Embryonic facial prominence (tissue), 1 donor: ENCODE data around the gene ISCA1.
"Not testable (repeated sequence)": the region's sequence is repeated elsewhere in the genome, so short reads cannot be mapped to it uniquely, and the experiment has no call there.

Experiments used
- DNase-seq: peaks from one replicate; pipeline ENCODE4 v3.0.0-alpha.2; 2016; ENCODE audit errors: extremely low spot score

Gene ISCA1

DNA sequence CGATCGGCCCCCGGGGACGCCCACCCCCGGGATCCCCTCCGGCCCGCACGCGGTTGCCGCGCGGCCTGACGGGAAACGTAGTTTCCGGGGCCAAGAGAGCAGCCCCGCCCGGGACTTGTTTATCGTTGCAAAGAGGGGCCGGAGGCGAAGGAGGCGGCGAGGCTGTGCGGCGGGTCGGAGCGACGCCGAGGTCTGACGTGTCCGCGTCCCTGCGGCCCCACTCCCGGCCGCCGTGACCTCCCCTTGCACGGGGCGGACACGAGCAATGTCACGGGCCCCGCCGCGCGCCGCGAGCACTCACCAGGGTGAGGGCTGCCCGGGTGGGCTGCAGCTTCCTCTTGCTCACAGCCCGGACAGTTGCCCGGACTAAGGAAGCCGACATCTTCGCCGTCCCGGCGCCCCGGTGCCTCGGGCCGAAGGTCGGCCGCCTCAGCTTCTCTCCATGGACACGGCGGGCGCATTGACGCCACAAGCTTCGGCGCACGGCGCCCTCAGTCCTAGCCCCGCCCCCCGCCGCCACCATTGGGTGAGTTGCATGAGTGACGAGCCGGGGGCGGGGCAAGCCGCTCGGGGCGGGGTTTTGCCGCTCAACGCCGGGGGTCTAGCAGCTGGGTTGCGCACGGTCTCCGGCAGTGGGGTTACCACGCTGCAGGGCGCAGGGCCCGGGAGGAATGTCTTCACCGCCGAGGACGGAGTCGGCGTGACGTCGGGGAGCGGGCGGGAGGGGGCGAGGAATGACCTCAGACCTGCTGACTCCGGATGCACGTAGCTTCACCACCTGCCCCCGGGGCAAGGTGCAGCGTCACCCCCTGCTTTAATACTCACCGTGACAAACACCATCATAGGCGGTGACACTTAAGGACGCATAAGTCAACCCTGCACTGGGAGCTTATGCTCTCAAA, at the start of gene ISCA1:
ISCA1 (minus strand) TSS at position 462 of the 902 bp plus-strand sequence; CDS start at position 382, 80 bp downstream.
- DNase-seq = peak; percentile 84

DNA sequence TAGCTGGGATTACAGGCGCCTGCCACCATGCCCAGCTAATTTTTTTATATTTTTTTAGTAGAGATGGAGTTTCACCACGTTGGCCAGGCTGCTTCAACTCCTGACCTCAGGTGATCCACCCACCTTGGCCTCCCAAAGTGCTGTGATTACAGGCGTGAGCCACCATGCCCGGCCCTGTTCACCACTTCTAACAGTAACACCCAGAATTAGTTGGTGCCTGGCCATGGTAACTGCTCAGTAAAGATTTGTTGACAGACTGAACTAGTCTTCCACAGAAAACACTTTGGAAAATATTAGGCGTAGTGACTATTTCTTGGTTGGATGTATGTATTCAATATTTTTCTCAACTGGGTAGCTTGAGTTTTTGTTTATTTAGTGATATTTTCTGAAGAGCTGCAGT, 47.8 kb upstream of the ISCA1 start:
- no peak for DNase-seq

DNA sequence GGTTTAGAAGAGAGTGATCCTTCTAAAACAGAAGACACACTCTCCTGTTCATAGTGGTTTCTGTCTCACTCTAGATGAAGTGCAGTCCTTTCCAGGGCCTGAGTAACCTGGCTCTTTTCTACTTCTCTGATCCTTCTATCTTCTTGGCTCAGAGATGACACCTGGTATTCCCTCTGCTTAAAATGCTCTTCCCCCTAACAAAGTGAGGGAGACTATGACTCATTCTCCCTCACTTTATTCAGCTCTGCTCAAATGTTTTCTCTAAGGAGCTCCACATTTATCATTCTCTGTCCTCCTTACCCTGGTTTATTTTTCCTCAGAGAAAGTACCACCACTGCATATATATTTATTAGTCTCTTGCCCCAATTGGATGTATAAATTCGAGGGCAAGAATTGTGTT, 47.3 kb upstream of the ISCA1 start:
- DNase-seq = no peak

DNA sequence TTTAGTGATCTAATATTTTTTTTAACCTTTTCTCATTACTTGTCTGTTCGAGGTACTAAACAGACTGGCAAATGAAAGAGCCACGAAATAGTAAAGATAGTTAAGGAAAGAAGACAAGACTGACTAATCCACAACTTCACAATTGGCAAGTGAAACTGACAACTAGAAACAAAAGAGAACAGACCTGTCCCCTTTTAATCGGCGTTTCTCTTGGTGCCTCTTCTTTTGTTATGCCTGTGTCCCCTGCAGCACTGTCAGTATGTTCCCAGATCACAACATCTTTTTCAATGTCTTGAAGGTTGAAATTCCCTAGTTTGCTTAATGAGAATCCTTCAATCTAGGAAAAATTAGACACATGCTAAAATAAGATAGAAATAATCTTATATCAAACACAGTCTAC, 45.8 kb upstream of the ISCA1 start:
- no peak for DNase-seq

DNA sequence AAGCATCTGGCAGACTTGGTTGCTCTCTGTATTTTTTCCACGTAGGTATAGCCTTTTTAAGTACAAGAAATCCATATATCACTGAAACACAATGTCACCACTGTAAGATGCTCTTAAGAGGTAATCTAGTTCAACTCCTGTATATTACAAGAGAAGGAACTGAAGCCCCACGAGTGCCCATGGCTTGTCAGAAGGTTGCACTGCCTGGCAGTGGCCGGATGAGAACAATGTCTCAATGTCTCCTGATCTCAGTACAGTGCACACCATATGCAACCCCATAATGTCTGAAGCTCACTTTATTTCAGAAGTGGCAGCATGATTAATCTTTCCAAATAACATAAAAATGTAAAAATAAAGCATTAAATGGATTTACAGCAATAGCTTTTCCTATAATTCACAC, 44.2 kb upstream of the ISCA1 start:
- DNase-seq = no peak

DNA sequence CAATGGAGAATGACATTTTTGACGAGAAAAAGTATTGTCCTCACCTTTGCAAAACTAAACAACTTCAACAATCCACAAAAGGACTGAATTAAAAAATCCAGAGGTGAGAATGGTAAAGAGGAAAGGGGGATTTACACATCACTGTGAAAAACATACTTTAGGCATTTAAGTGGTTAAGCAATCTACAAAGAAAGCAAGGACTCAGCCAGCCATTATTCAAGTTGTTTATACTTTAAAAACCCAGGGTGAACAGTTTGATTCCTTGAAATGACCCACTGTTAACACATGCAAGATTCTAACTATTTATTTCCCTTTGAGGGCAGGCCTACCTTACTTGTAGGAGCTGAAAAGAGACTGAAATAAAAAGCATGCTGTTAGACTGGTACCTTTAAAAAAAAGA, 42.6 kb upstream of the ISCA1 start:
- DNase-seq = no peak

DNA sequence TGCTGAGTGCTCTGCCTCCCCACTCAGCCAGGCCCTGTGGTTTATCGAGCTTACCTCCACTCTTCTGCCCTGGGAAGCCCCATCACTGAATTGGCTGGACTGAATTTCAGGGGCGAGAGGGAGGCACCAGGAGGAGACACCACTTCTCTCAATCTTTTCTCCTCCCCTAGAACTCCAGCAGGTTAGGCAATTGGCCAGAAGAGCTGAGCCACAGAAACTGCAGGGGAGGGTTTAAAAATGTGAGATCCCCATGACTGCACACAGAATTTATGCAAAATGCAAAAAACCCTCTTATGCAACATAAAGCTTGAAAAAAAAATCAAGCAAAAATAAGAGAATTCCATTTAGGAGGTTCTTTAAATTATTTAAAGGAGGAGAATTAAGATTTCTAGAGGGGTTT, 42.0 kb upstream of the ISCA1 start:
- DNase-seq = no peak

DNA sequence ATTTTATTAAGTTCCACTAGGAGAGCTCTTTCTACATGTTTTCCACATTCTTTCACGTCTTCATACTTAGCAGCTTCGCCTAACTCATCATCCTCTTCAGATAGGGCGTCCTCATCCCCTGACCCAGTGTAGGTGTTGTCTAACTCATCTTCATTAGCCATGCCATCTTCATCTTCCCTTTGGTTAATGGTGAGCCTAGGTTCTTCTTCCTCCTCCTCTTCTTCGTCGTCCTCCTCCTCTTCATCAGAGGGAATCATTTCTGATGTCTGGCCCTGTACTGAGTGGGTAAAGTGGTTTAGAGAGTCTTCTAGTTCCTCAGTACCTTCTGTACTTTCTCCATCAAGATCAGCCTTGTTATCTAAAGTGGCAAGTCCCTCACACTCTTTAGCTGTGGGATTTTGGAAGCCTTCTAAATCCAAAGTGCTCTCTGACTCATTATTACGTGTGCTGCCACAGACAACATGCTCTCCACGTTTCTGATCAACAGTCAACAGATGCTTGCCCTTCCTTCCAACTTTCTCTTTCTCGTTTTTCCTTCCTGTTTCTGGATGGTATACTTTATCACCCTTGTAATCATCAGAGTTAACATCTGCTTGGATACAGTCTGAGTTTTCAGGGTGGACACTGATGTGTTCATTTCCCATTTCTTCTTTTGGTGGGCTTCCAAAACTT, 40.8 kb upstream of the ISCA1 start:
- DNase-seq = no peak

DNA sequence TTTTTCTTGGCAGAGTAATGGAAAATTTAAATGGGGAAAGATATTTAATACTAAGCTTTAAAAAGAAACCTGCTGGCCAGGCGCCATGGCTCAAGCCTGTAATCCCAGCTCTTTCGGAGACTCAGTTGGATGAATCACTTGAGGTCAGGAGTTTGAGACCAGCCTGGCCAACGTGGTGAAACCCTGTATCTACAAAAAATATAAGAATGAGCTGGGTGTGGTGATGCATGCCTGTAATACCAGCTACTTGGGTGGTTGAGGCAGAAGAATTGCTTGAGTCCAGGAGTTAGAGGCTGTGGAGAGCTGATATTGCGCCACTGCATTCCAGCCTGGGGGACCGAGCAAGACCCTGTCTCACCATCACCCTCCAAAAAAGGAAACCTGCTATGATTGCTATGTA, 39.0 kb upstream of the ISCA1 start:
- no peak for DNase-seq

DNA sequence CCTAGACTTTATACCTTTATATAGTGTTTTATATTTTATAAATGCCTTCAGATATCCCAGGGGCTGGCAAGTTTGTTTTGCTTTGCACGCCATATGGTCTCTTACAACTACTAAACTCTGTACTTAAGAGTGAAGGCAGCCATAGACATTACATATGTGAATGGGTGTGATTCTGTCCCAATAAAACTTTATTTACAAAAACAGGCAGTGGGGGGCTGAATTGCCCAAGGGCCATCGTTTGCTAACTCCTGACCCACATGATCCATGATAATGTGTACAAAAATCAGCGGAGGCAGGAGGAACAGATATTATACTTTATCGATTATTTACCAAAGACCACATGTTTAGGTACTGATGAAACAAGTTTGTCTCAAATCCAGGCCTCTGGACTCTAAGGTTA, 35.8 kb upstream of the ISCA1 start:
- DNase-seq = no peak

DNA sequence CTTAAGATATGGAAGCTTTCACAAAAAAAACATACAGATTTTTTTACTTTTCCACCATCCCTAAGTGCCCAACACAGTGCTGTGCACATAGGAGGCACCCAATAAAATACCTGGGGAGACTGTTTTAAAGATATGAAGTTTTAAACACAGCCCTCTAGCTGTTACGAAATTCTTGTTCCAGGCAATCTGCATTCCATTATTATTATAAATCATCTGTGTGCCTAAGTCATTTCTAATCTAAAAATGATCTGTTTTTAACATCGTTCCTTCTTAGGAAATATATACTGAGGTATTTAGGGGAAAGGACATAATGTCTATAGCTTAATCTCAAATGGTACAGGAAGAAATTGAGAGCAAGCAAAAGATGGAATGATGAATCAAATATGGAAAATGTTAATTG, 32.7 kb upstream of the ISCA1 start:
- DNase-seq = no peak

DNA sequence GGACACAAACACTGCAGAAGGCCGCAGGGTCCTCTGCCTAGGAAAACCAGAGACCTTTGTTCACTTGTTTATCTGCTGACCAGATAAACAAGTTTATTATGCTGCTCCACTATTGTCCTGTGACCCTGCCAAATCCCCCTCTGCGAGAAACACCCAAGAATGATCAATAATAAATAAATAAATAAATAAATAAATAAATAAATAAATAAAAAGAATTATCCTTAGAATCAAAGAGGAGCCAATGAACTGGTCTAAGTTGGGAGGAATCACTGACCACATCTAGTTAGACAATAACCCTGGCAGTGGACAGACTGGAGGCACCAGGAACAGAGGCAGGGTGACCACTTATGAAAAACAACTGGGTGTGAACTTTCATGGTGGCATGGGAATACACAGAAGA, 30.6 kb upstream of the ISCA1 start:
- DNase-seq = not testable (repeated sequence)

DNA sequence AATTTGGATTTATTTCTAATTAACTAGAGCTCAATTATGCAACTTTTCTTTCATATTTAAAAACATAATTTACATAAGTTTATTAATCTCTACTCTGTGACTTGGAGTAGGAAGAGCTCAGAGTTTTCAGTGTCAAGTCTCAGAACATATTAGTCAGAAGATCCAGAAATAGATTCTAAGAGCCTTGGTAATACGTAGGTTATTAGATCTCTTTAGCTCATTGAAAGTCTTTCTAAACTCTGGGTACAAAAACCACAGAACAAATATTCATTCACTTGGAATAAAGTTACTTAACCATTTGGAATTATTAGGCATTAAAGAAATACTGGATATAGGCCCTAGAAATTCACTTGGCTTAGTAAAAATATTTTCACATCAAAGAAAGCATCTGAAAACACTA, 26.3 kb upstream of the ISCA1 start:
- DNase-seq = no peak

DNA sequence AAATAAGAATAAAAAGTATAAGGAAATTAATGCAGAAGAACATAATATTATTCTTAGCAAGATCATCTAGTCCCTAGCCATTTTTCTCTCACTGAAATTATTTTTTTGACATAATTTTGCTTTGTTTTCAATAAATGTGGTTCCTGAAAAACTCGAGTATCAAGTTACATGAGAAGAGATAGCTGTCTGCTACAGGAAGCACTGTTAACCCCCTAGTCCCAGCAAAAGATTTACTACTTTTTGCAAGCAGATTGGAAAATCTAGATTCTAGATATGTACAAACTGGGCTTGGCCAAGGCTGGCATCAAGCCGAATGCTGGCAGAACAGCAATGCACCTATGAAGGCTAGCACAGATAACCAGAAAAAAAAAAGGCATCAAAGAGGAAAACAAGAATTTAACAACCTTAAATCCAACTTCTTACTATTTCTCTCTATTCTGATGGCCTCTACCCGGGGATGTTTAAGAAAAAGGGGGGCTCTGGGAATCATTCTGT, 21.9 kb upstream of the ISCA1 start:
- no peak for DNase-seq

DNA sequence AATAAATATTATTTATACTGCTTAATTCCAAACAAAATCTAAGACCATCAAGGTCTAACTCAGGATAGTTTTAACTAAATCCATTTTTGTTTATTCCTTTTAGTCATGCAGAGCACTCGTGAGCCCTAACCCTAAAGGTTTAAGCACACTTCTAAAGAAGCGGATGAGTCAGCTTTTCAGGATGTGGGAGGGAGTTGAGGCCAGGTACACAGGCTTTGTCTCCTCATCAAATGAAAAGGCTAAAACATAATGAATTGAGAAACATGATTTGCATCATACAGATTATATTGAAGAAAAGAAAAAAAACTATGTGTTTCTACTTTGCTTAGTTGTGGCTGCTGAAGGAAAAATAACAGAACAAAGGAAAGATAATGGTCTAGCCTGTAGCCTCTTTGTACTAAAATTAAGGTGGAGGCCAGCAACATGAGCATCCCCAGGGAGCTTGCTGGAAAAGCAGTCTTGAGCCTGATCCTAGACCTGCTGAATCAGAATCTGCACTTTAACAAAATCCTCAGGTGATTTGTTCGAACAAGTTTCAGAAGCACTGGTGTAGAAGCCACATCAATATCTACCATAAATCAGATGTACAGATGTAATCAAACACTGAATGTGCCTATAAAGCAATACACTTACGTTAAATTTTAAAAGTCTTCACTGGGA, 21.1 kb upstream of the ISCA1 start:
- DNase-seq = no peak

DNA sequence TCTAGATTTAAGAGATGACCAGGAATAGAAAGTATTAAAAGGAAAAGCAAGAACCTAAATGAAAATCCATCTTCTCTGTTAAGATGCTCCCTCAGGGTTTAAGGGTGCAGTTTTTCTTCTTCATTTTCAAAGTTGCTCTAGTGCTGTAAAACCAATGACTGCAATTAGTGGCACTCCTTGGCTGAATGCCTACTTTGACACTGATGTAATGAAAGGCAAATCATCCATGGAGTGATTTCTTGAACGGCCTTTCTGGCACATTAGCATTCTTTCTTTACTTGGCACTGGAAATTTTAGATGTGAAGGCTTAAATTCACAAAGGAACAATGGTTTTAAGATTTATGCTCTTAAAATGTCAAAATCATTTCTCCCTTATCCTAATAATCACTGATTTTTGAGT, 19.3 kb upstream of the ISCA1 start:
- no peak for DNase-seq

DNA sequence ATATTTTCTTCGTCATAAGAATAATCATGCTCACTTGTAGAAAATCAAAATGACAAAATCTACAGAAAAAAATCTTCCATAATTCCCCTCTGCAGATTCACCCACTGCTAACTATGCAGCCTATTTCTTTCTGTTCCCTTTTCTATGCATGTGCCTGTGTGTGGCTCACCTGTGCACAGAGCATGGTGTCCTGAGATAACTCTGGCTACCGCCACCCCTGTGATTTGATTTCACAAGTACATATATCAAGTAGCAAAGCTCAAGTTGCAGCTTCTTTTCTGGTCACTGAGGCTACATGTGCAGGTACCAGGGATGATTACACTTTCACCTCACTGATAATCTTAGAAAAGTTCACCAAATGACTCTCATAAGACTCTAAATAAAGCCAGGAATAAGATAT, 18.4 kb upstream of the ISCA1 start:
- DNase-seq = no peak

DNA sequence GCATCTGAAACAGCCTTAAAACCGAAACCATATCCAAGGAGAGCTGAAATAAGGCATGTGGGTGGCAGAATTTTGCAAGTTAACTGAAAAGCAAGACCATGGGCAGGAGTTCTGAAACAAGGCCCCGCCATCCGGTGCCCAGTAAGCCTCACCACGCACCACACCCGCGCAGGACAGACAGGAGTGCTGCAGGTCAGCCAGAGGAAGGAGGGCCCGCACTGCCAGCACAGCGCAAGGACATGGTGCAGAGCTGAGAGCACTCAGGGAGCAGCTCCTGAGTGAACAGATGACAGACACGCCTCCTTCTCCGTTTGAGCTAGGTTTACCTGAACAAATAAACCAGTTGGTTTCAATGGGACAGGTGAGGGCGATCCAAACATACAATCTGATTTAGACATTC, 16.5 kb upstream of the ISCA1 start:
- DNase-seq = no peak

DNA sequence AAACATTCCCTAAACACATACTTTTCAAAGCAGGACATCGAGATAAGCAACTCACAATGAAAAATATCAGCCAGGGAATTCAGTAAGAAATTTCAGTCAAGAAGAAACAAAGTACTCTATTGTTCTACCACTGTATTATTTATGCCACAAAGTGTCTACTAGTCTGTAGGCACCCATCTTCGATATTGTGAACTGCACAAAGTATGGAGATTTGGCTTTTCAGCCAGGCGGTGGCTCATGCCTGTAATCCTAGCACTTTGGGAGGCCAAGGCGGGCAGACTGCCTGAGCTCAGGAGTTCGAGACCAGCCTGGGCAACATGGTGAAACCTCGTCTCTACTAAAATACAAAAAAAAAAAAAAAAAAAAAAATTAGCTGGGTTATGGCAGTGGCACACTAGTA, 8.0 kb upstream of the ISCA1 start:
- DNase-seq = not testable (repeated sequence)

DNA sequence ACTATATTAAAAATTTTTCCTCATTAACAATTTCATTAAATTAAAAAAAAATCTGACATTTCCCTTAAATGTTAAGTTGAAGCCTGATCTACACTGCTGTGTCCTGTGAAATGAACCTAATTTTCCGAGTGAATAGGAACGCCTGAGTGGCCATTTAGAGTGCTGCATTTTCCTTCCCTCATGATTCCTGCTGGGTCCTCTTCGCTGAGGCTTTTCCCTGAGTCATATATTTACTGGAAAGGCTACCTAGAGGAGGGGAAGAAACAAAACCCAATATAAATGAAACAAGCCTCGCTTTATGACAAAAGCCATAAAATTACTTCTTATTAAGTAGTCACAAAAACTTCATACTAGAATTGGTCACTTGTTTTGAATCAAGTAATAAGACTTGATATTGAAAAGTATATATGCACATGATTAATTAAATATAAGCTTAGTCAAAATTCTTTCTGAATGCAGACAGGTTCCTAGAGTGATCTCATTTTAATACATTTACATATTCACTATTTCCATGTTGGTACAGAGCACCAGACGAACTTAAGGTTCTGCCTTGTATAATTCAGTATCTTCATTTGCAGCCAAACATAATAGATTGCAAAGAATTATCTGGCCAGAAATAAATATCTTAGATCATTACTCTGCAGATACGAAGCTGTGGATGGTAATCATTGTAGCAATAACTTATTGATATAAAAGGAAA, 6.3 kb upstream of the ISCA1 start:
- DNase-seq = no peak

DNA sequence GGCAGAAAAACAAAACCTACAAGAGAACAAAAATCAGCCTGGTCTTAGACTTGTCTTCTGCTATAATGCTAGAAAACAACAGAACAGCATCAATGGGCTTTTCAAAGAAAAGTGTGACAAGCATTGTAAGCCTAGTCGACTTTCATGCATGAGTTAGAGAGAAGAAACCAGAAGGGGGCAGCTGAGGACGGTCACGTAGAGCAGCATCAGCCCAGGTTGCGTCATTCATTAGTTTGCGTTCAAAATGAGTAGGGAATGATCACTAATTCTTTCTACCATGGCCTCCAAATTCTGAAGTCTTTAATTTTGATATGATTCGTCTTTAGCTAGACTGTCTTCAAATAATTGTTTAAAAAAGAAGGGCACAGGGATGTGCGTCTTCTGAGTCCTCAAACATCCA, 4.7 kb upstream of the ISCA1 start:
- no peak for DNase-seq

DNA sequence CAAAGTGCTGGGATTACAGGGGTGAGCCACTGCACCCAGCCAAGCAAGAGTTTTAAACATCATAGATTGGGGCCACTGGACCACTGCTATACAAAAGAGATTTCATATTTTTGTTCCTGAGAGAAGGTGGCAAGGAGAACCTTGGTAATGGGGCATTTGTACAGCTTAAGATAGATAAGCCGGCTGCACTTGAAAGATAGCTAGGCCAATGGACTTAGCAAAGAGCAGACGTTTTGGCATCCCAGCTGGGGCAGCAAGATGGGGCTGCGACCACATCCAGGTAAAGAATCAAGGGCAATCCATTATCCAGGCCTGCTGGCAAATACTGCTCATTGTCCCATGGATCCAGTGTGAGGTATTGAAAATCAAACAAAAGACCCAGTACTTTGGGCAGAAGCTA, 3.9 kb upstream of the ISCA1 start:
- no peak for DNase-seq
